Thoracic aorta (tissue), 2 donors: ENCODE results near the gene PARP8. TPM values are rescaled to one million over a fixed set of nuclear protein-coding genes. Genes with fewer than 3 reads are reported as not detected.
"Not testable (repeated sequence)": the region's sequence is repeated elsewhere in the genome, so short reads cannot be mapped to it uniquely, and the experiment has no call there.

Source experiments
- ATAC-seq: fragments of 150-250 bp; one replicate; pipeline ENCODE4 v1.8.0; 2017; ENCODE audit warnings: low read depth; ENCODE audit not compliant: insufficient number of reproducible peaks, low FRiP score
- DNase-seq: peaks from one replicate; pipeline ENCODE4 v3.0.0-alpha.2; 2020; ENCODE audit warnings: low spot score
- H3K27ac ChIP-seq, 2 donors: fragments of 200-600 bp; sonication (generic); 1 replicate in 1 of 2; 2 replicates in 1 of 2; pipeline ENCODE4 v1.5.1; 2016; ENCODE audit warnings: mild to moderate bottlenecking in 2 of 2, moderate library complexity in 2 of 2
- H3K27me3 ChIP-seq: fragments of 200-600 bp; sonication (generic); replicated peaks from 2 replicates; pipeline ENCODE4 v1.6.0; 2016; ENCODE audit warnings: mild to moderate bottlenecking; ENCODE audit not compliant: insufficient read depth
- H3K36me3 ChIP-seq: fragments of 200-600 bp; sonication (generic); one replicate; pipeline ENCODE4 v1.5.1; 2016
- H3K4me1 ChIP-seq, 2 donors: fragments of 200-600 bp; sonication (generic); 1 replicate in 1 of 2; 2 replicates in 1 of 2; pipeline versions ENCODE4 v1.5.1 to v1.6.0; 2016; ENCODE audit warnings: low read depth in 2 of 2, mild to moderate bottlenecking in 1 of 2; ENCODE audit not compliant: control insufficient read depth in 1 of 2
- H3K4me3 ChIP-seq: fragments of 200-600 bp; sonication (generic); 2 replicates; pipeline ENCODE4 v1.5.1; 2016; ENCODE audit warnings: mild to moderate bottlenecking
- H3K9me3 ChIP-seq: fragments of 200-600 bp; sonication (generic); 2 replicates; pipeline ENCODE4 v1.5.1; 2016
- CTCF ChIP-seq: fragments of 200-600 bp; sonication (generic); IDR thresholded peaks from one replicate; pipeline ENCODE4 v1.5.1; 2019; ENCODE audit warnings: antibody characterized with exemption
- total RNA-seq, 2 donors: library from RNA; depleted of rRNA; stranded (reverse); fragments of >200 nt; gene quantifications; one replicate each; pipeline versions ENCODE4 v1.1.0 to v1.2.3, GENCODE V29; 2016

The PARP8 gene
- total RNA-seq, 2 donors from 2014 or later = 27.5 to 34.7 TPM

- DNase-seq (no peak), ATAC-seq (no peak)
- Histone ChIP-seq H3K27me3 (no peaks in the 10 kb centered on the region), H3K4me1 (peaks cover under 1 to 1% of the 10 kb centered on the region in 2 donors), H3K4me3 (no peak overlapping the region), H3K36me3 (no peaks in the 10 kb centered on the region), H3K9me3 (no peaks in the 10 kb centered on the region), H3K27ac (no peak overlapping the region)
- no peak for TF ChIP-seq CTCF
These were observed 2.8 kb upstream of the PARP8 start for GRCh38 chr5:50663636-50664035.

- DNase-seq (no peak), ATAC-seq (no peak)
- Histone ChIP-seq H3K9me3 (no peaks in the 10 kb centered on the region), H3K27ac (no peak overlapping the region), H3K4me3 (no peak overlapping the region), H3K36me3 (no peaks in the 10 kb centered on the region), H3K4me1 (peaks cover 12 to 16% of the 10 kb centered on the region in 2 donors), H3K27me3 (no peaks in the 10 kb centered on the region)
- TF ChIP-seq CTCF = no peak
These were observed 1.3 kb upstream of the PARP8 start for GRCh38 chr5:50665091-50665490.

GRCh38 chr5:50665761-50666202 lies 655 bp upstream of the PARP8 start:
- DNase-seq, H3K9me3 ChIP-seq, H3K36me3 ChIP-seq, ATAC-seq, H3K27me3 ChIP-seq: not testable (repeated sequence)
- Histone ChIP-seq H3K4me3 (peak overlapping the region; percentile 90), H3K27ac (peak overlapping the region; percentile 64 to 72), H3K4me1 (peaks cover 13 to 20% of the 10 kb centered on the region in 2 donors)

- ATAC-seq (no peak), DNase-seq (no peak)
- Histone ChIP-seq H3K4me1 (peaks cover 18 to 29% of the 10 kb centered on the region in 2 donors), H3K36me3 (no peaks in the 10 kb centered on the region), H3K27ac (peak overlapping the region; percentile 64 to 84), H3K27me3 (no peaks in the 10 kb centered on the region), H3K4me3 (peak overlapping the region; percentile 90), H3K9me3 (no peaks in the 10 kb centered on the region)
- no peak for TF ChIP-seq CTCF
These were observed 701 bp downstream of the PARP8 start for GRCh38 chr5:50667023-50667652.

GRCh38 chr5:50667653-50668595 lies 1.5 kb downstream of the PARP8 start:
- Histone ChIP-seq H3K27ac (peak overlapping the region; percentile 64 to 84), H3K27me3 (no peaks in the 10 kb centered on the region), H3K4me3 (peak overlapping the region; percentile 90), H3K36me3 (no peaks in the 10 kb centered on the region), H3K9me3 (no peaks in the 10 kb centered on the region), H3K4me1 (peaks cover 24 to 36% of the 10 kb centered on the region in 2 donors)
- TF ChIP-seq CTCF = no peak
- no peak for ATAC-seq
- DNase-seq = no peak

- not testable (repeated sequence) for ATAC-seq, H3K9me3 ChIP-seq, H3K36me3 ChIP-seq, H3K27me3 ChIP-seq, H3K27ac ChIP-seq, DNase-seq
- H3K4me3 ChIP-seq = peak overlapping the region; percentile 90
- H3K4me1 ChIP-seq = peaks cover 31 to 43% of the 10 kb centered on the region in 2 donors
These were observed 2.2 kb downstream of the PARP8 start for GRCh38 chr5:50668636-50669035.
